GM12873 (cell line): Measurements from ENCODE around the gene CCNT1.

Experiments used
- CTCF ChIP-seq: IDR thresholded peaks from 2 replicates; pipeline ENCODE4 v1.5.1; 2012; ENCODE audit warnings: low read depth, mild to moderate bottlenecking, moderate library complexity, low read length, control low read depth; ENCODE audit not compliant: insufficient read depth; ENCODE audit errors: missing control alignments

The CCNT1 gene

DNA sequence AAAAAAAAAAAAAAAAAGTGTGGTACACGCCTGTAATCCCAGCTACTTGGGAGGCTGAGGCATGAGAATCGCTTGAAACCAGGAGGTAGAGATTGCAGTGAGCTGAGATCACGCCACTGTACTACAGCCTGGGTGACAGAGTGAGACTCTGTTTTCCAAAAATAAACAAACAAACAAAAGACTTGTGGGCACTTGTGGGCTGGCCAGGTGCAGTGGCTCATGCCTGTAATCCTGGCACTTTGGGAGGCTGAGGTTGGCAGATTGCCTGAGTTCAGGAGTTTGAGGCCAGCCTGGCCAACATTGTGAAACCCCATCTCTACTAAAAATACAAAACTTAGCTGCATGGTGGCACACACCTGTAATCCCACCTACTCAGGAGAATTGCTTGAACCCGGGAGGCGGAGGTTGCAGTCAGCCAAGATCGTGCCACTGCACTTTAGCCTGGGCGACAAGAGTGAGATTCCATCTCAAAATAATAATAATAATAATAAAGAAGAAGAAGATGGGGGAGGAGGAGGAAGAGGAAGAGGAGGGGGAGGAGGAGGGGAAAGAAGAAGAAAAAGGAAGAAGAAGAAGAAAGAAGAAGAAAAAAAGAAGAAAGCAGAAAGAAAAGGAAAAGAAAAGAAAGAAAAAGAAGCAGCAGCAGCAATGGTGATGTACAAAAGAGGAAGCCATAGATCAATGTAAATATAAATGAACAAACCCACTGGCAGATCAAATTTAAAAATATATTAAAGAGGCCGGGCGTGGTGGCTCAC lies 27.9 kb upstream of the CCNT1 start:
- TF ChIP-seq CTCF: no peak

- no peak for TF ChIP-seq CTCF
These were observed 23.2 kb upstream of the CCNT1 start for GRCh38 chr12:48739618-48740269.

DNA sequence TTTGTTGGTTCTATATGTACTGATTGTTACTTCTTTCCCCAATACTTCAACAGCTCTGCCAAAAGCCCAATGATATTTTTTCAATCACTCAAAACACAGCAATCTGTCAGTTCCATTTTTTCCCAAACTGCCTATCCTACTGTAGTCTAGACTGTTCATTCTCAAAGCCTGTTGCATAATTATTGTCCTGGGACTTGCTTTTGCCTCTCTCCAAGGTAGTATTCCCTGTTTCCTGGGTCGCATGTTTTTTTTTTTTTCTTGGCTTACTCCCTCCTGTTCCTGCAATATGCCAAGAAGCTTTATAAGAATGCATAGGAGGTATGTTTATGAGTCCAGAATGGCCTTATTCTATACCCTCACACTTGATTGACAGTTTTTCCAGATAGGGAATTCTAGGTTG lies 19.9 kb upstream of the CCNT1 start:
- no peak for TF ChIP-seq CTCF

GRCh38 chr12:48728807-48729206 lies 12.3 kb upstream of the CCNT1 start:
- TF ChIP-seq CTCF: no peak

GRCh38 chr12:48717252-48717695 lies 767 bp upstream of the CCNT1 start:
- no peak for TF ChIP-seq CTCF

DNA sequence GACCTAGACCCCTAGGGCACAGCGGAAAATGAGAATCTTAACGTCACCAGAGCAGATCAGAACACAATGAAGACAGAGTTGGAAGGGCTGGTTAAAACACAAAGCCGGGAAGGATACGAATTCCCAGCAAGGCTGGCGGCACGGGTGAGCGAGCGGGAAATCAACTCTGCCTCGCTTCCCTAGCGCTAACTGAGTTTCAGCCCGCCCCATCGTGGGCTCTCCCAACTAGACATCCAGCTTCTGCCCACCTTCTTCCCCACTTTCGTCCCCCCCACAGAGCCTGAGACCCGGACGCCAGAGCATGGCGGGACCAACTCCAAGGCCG lies 377 bp downstream of the CCNT1 start:
- no peak for TF ChIP-seq CTCF

- no peak for TF ChIP-seq CTCF
These were observed 4.3 kb downstream of the CCNT1 start for GRCh38 chr12:48712209-48712608.
